HEK293 (cell line): ENCODE results near the gene RNF10.

Experiments used
- CTCF ChIA-PET: fragments of 350-600 bp; formaldehyde crosslinking; extraction: SDS; loops from one replicate; lab custom pipeline; 2021; ENCODE audit warnings: antibody characterized with exemption; lab: Yijun Ruan, JAX
- POLR2A ChIA-PET: fragments of 300-600 bp; formaldehyde crosslinking; extraction: SDS; loops from one replicate; lab custom pipeline; 2020; ENCODE audit warnings: antibody characterized with exemption, inconsistent platforms; lab: Yijun Ruan, JAX
- H3K27ac ChIP-seq: fragments of 200-500 bp; sonication (Bioruptor generic); 2 replicates; pipeline ENCODE4 v1.5.1; 2014; ENCODE audit warnings: low read depth, low read length, control low read depth, inconsistent platforms; ENCODE audit errors: extremely low read depth
- H3K36me3 ChIP-seq, 2 experiments: fragments of 200-500 bp in 1 of 2; sonication (Bioruptor generic) in 1 of 2; 1 replicate in 1 of 2; 2 replicates in 1 of 2; pipeline ENCODE4 v1.5.1; 2014 to 2017; ENCODE audit warnings: inconsistent platforms in 2 of 2, low read length in 2 of 2; ENCODE audit not compliant: control insufficient read depth in 2 of 2, insufficient read depth in 1 of 2
- H3K4me1 ChIP-seq: fragments of 200-500 bp; sonication (Bioruptor generic); 2 replicates; pipeline ENCODE4 v1.5.1; 2014; ENCODE audit warnings: mild to moderate bottlenecking, low read length, inconsistent platforms; ENCODE audit not compliant: control insufficient read depth, insufficient read depth
- H3K4me3 ChIP-seq: 2 replicates; pipeline ENCODE4 v1.5.1; 2011; ENCODE audit warnings: low read depth, mild to moderate bottlenecking, control low read depth, low read length, moderate library complexity
- H3K9me3 ChIP-seq: fragments of 200-500 bp; sonication (Bioruptor generic); 2 replicates; pipeline ENCODE4 v1.5.1; 2014; ENCODE audit warnings: low read depth, low read length, inconsistent platforms; ENCODE audit not compliant: control insufficient read depth, insufficient read depth
- CTCF ChIP-seq: fragments of 450-650 bp; formaldehyde crosslinking; IDR thresholded peaks from 2 replicates; pipeline ENCODE4 v1.5.1; 2016; ENCODE audit warnings: missing biosample characterization, missing genetic modification characterization
- PBX3 ChIP-seq: sonication (generic); formaldehyde crosslinking; IDR thresholded peaks from 2 replicates; pipeline ENCODE4 v1.8.1; 2022; ENCODE audit warnings: mild to moderate bottlenecking, moderate library complexity, missing genetic modification reagents
- SCRT1 ChIP-seq: fragments of 450-650 bp; formaldehyde crosslinking; IDR thresholded peaks from 2 replicates; pipeline ENCODE4 v1.5.1; 2016; ENCODE audit warnings: missing biosample characterization, missing genetic modification characterization, borderline replicate concordance
- TCF7L2 ChIP-seq: IDR thresholded peaks from 2 replicates; pipeline ENCODE4 v1.6.1; 2011; ENCODE audit warnings: low read depth, mild to moderate bottlenecking, inconsistent platforms, low read length, moderate library complexity, borderline replicate concordance
- ZBTB6 ChIP-seq: fragments of 450-650 bp; formaldehyde crosslinking; IDR thresholded peaks from 2 replicates; pipeline ENCODE4 v1.5.1; 2017; ENCODE audit warnings: missing biosample characterization, missing genetic modification characterization
- ZFP37 ChIP-seq: fragments of 450-650 bp; formaldehyde crosslinking; IDR thresholded peaks from 2 replicates; pipeline ENCODE4 v1.5.1; 2016; ENCODE audit warnings: missing biosample characterization, missing genetic modification characterization
- ZNF16 ChIP-seq: fragments of 450-650 bp; formaldehyde crosslinking; IDR thresholded peaks from 2 replicates; pipeline ENCODE4 v1.5.1; 2016; ENCODE audit warnings: low read depth, missing biosample characterization, missing genetic modification characterization
- ZNF2 ChIP-seq: fragments of 450-650 bp; formaldehyde crosslinking; IDR thresholded peaks from 2 replicates; pipeline ENCODE4 v1.5.1; 2016; ENCODE audit warnings: missing biosample characterization, missing genetic modification characterization
- ZNF211 ChIP-seq: fragments of 450-650 bp; formaldehyde crosslinking; IDR thresholded peaks from 2 replicates; pipeline ENCODE4 v1.5.1; 2016; ENCODE audit warnings: low read depth, missing biosample characterization, missing genetic modification characterization
- ZNF24 ChIP-seq: fragments of 450-650 bp; formaldehyde crosslinking; IDR thresholded peaks from 2 replicates; pipeline ENCODE4 v1.5.1; 2016; ENCODE audit warnings: missing biosample characterization, missing genetic modification characterization
- ZNF280C ChIP-seq: fragments of 450-650 bp; formaldehyde crosslinking; IDR thresholded peaks from 2 replicates; pipeline ENCODE4 v1.5.1; 2016; ENCODE audit warnings: missing biosample characterization, missing genetic modification characterization
- ZNF510 ChIP-seq: fragments of 450-650 bp; formaldehyde crosslinking; IDR thresholded peaks from 2 replicates; pipeline ENCODE4 v1.5.1; 2018; ENCODE audit warnings: mild to moderate bottlenecking, missing genetic modification characterization, missing biosample characterization; ENCODE audit not compliant: insufficient replicate concordance
- ZNF548 ChIP-seq: fragments of 450-650 bp; formaldehyde crosslinking; IDR thresholded peaks from 2 replicates; pipeline ENCODE4 v1.5.1; 2016; ENCODE audit warnings: missing biosample characterization, missing genetic modification characterization
- ZNF571 ChIP-seq: fragments of 450-650 bp; formaldehyde crosslinking; IDR thresholded peaks from 2 replicates; pipeline ENCODE4 v1.5.0; 2017; ENCODE audit warnings: missing biosample characterization, missing genetic modification characterization
- ZNF701 ChIP-seq: fragments of 450-650 bp; formaldehyde crosslinking; IDR thresholded peaks from 2 replicates; pipeline ENCODE4 v1.5.1; 2016; ENCODE audit warnings: missing biosample characterization, missing genetic modification characterization
- ZNF704 ChIP-seq: fragments of 450-650 bp; formaldehyde crosslinking; IDR thresholded peaks from 2 replicates; pipeline ENCODE4 v1.5.1; 2016; ENCODE audit warnings: missing biosample characterization, missing genetic modification characterization
- ZNF747 ChIP-seq: fragments of 450-650 bp; formaldehyde crosslinking; IDR thresholded peaks from 2 replicates; pipeline ENCODE4 v1.5.1; 2016; ENCODE audit warnings: missing biosample characterization, missing genetic modification characterization
- ZNF777 ChIP-seq: fragments of 450-650 bp; formaldehyde crosslinking; IDR thresholded peaks from 2 replicates; pipeline ENCODE4 v1.5.1; 2017; ENCODE audit warnings: missing biosample characterization, missing genetic modification characterization, borderline replicate concordance
- ZSCAN18 ChIP-seq: fragments of 450-650 bp; formaldehyde crosslinking; IDR thresholded peaks from 2 replicates; pipeline ENCODE4 v1.5.1; 2016; ENCODE audit warnings: missing biosample characterization, missing genetic modification characterization
- TF ChIP-seq, protein P1 (sequence below): fragments of 450-650 bp; formaldehyde crosslinking; IDR thresholded peaks from 2 replicates; pipeline ENCODE4 v1.5.1; 2017; ENCODE audit warnings: missing biosample characterization, mild to moderate bottlenecking, missing genetic modification characterization, moderate library complexity
- TF ChIP-seq, protein P2 (sequence below): fragments of 450-650 bp; formaldehyde crosslinking; IDR thresholded peaks from 2 replicates; pipeline ENCODE4 v1.5.1; 2016; ENCODE audit warnings: missing biosample characterization, missing genetic modification characterization
- TF ChIP-seq, protein P3 (sequence below): fragments of 450-650 bp; formaldehyde crosslinking; IDR thresholded peaks from 2 replicates; pipeline ENCODE4 v1.5.1; 2016; ENCODE audit warnings: missing biosample characterization, missing genetic modification characterization, borderline replicate concordance

The RNF10 gene

GRCh38 chr12:120514002-120514401, 20.2 kb upstream of the RNF10 start (continued):
- no peak for TF ChIP-seq ZNF24
- no peak for TF ChIP-seq ZNF701 (tag by site-specific recombination)

GRCh38 chr12:120515496-120515895, 18.7 kb upstream of the RNF10 start:
- CTCF ChIA-PET, result interaction anchor here (0.6 kb wide), 1 partner anchor 191 kb away, joined by 3 read pairs; no protein-coding TSS in a partner anchor
- H3K4me3 ChIP-seq, result no peak overlapping the region
- no peaks in the 10 kb centered on the region for H3K4me1 ChIP-seq
- no peak overlapping the region for H3K27ac ChIP-seq
- TF ChIP-seq ZNF548 (tag by site-specific recombination), result no peak
- TF ChIP-seq, protein P1, sequence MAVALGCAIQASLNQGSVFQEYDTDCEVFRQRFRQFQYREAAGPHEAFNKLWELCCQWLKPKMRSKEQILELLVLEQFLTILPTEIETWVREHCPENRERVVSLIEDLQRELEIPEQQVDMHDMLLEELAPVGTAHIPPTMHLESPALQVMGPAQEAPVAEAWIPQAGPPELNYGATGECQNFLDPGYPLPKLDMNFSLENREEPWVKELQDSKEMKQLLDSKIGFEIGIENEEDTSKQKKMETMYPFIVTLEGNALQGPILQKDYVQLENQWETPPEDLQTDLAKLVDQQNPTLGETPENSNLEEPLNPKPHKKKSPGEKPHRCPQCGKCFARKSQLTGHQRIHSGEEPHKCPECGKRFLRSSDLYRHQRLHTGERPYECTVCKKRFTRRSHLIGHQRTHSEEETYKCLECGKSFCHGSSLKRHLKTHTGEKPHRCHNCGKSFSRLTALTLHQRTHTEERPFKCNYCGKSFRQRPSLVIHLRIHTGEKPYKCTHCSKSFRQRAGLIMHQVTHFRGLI, result no peak
- TF ChIP-seq ZBTB6 (tag by site-specific recombination), result no peak
- TF ChIP-seq, protein P2, sequence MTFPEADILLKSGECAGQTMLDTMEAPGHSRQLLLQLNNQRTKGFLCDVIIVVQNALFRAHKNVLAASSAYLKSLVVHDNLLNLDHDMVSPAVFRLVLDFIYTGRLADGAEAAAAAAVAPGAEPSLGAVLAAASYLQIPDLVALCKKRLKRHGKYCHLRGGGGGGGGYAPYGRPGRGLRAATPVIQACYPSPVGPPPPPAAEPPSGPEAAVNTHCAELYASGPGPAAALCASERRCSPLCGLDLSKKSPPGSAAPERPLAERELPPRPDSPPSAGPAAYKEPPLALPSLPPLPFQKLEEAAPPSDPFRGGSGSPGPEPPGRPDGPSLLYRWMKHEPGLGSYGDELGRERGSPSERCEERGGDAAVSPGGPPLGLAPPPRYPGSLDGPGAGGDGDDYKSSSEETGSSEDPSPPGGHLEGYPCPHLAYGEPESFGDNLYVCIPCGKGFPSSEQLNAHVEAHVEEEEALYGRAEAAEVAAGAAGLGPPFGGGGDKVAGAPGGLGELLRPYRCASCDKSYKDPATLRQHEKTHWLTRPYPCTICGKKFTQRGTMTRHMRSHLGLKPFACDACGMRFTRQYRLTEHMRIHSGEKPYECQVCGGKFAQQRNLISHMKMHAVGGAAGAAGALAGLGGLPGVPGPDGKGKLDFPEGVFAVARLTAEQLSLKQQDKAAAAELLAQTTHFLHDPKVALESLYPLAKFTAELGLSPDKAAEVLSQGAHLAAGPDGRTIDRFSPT (tag by site-specific recombination), result no peak
- no peak for TF ChIP-seq CTCF
- no peak for TF ChIP-seq ZFP37
- no peak for TF ChIP-seq ZNF704 (tag by site-specific recombination)
- TF ChIP-seq ZNF211, result no peak
- no peak for TF ChIP-seq ZNF2
- no peak for TF ChIP-seq ZNF280C (tag by site-specific recombination)
- no peak for TF ChIP-seq TCF7L2
- no peak for TF ChIP-seq PBX3 (CRISPR knock-in tag)
- TF ChIP-seq, protein P3, sequence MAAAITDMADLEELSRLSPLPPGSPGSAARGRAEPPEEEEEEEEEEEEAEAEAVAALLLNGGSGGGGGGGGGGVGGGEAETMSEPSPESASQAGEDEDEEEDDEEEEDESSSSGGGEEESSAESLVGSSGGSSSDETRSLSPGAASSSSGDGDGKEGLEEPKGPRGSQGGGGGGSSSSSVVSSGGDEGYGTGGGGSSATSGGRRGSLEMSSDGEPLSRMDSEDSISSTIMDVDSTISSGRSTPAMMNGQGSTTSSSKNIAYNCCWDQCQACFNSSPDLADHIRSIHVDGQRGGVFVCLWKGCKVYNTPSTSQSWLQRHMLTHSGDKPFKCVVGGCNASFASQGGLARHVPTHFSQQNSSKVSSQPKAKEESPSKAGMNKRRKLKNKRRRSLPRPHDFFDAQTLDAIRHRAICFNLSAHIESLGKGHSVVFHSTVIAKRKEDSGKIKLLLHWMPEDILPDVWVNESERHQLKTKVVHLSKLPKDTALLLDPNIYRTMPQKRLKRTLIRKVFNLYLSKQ (tag by site-specific recombination), result no peak
- no peak for TF ChIP-seq ZNF510 (tag by site-specific recombination)
- TF ChIP-seq ZNF16, result no peak
- no peak for TF ChIP-seq ZSCAN18 (tag by site-specific recombination)
- no peak for TF ChIP-seq ZNF777 (tag by site-specific recombination)
- TF ChIP-seq ZNF571 (tag by site-specific recombination), result no peak
- no peak for TF ChIP-seq ZNF747 (tag by site-specific recombination)
- TF ChIP-seq SCRT1 (tag by site-specific recombination), result no peak
- POLR2A ChIA-PET, result interaction anchor here (0.9 to 1.5 kb wide), 2 partner anchors 10 to 19 kb away, joined by 3 to 7 read pairs; partner anchors contain the start of gene DYNLL1
- H3K9me3 ChIP-seq, result no peaks in the 10 kb centered on the region
- H3K36me3 ChIP-seq, result peaks cover 14 to 39% of the 10 kb centered on the region in 2 experiments
